PC-3 (cell line): Measurements from ENCODE around the gene RPS15. TPM values are rescaled to one million over a fixed set of nuclear protein-coding genes. Genes with fewer than 3 reads are reported as not detected.
A peak's percentile ranks its signal among the peaks of the same experiment; 100 is the strongest.

Experiments
- ATAC-seq: fragments of 200-7000 bp; cut with Tn5 transposase; 2 replicates; pipeline ENCODE4 v1.9.1; 2020; ENCODE audit warnings: mild to moderate bottlenecking, moderate library complexity
- BruUV-seq: library from RNA; stranded (reverse); fragments of 400-500 nt; replicated peaks from 2 replicates; lab custom pipeline; 2021; lab: Mats Ljungman, UMichigan
- CTCF ChIA-PET: fragments of 300-600 bp; sonication (Branson Sonifier 250); formaldehyde crosslinking; loops from one replicate; lab custom pipeline; 2022; ENCODE audit warnings: antibody characterized with exemption; lab: Charles Lee
- POLR2A ChIA-PET: fragments of 300-600 bp; sonication (Branson Sonifier 250); formaldehyde crosslinking; loops from one replicate; lab custom pipeline; 2022; ENCODE audit warnings: antibody characterized with exemption; ENCODE audit not compliant: unreplicated experiment; lab: Charles Lee
- DNase-seq: peaks from one replicate; pipeline ENCODE4 v3.0.0-alpha.2; 2015
- H2AFZ ChIP-seq: fragments of 300-600 bp; sonication (generic); 2 replicates; pipeline ENCODE4 v1.6.0; 2016; ENCODE audit warnings: antibody characterized with exemption, low read length
- H3F3A ChIP-seq: fragments of 300-600 bp; sonication (generic); one replicate; pipeline ENCODE4 v1.6.0; 2017; ENCODE audit warnings: antibody characterized with exemption, low read length, control low read depth, mild to moderate bottlenecking; ENCODE audit not compliant: unreplicated experiment
- H3K27ac ChIP-seq: fragments of 300-600 bp; sonication (generic); 2 replicates; pipeline ENCODE4 v1.5.1; 2016; ENCODE audit warnings: mild to moderate bottlenecking, low read length
- H3K27me3 ChIP-seq: fragments of 300-600 bp; sonication (generic); 2 replicates; pipeline ENCODE4 v1.6.1; 2016; ENCODE audit warnings: low read length, mixed read lengths
- H3K36me3 ChIP-seq: fragments of 300-600 bp; sonication (generic); 2 replicates; pipeline ENCODE4 v1.6.1; 2016; ENCODE audit warnings: low read depth, mixed run types, low read length, mixed read lengths
- H3K4me1 ChIP-seq: fragments of 300-600 bp; sonication (generic); 2 replicates; pipeline ENCODE4 v1.5.1; 2016; ENCODE audit warnings: low read length; ENCODE audit not compliant: insufficient read depth
- H3K4me2 ChIP-seq: fragments of 300-600 bp; sonication (generic); 2 replicates; pipeline ENCODE4 v1.6.0; 2016; ENCODE audit warnings: low read length
- H3K4me3 ChIP-seq: fragments of 300-600 bp; sonication (generic); 2 replicates; pipeline ENCODE4 v1.5.1; 2016; ENCODE audit warnings: mild to moderate bottlenecking, low read length, mixed read lengths
- H3K79me2 ChIP-seq: fragments of 300-600 bp; sonication (generic); 2 replicates; pipeline ENCODE4 v1.6.1; 2017; ENCODE audit warnings: low read length, mixed read lengths
- H3K9ac ChIP-seq: fragments of 300-600 bp; sonication (generic); 2 replicates; pipeline ENCODE4 v1.6.0; 2016; ENCODE audit warnings: mild to moderate bottlenecking, low read length
- H3K9me2 ChIP-seq: fragments of 300-600 bp; sonication (generic); replicated peaks from 2 replicates; pipeline ENCODE4 v1.6.1; 2016; ENCODE audit warnings: mixed run types, low read length, mixed read lengths
- H3K9me3 ChIP-seq: fragments of 300-600 bp; sonication (generic); 2 replicates; pipeline ENCODE4 v1.6.1; 2016; ENCODE audit warnings: low read length, mixed read lengths
- H4K20me1 ChIP-seq: fragments of 300-600 bp; sonication (generic); 2 replicates; pipeline ENCODE4 v1.6.1; 2016; ENCODE audit warnings: low read length, mixed read lengths
- CTCF ChIP-seq: fragments of 300-600 bp; sonication (generic); conservative IDR thresholded peaks from 2 replicates; pipeline ENCODE4 v1.5.1; 2017; ENCODE audit warnings: antibody characterized with exemption, low read depth, mild to moderate bottlenecking, low read length
- EZH2 ChIP-seq: fragments of 300-600 bp; sonication (generic); IDR thresholded peaks from one replicate; pipeline ENCODE4 v1.6.1; 2017; ENCODE audit warnings: antibody characterized with exemption, mild to moderate bottlenecking, low read length; ENCODE audit not compliant: unreplicated experiment
- EZH2phosphoT487 ChIP-seq: fragments of 300-600 bp; sonication (generic); IDR thresholded peaks from 2 replicates; pipeline ENCODE4 v1.6.1; 2018; ENCODE audit warnings: mild to moderate bottlenecking, antibody characterized with exemption, low read length, borderline replicate concordance
- intact Hi-C: fragments of 100-400 bp; cut with micrococcal nuclease; formaldehyde crosslinking; loops from 2 replicates; pipeline ENCODE4 v1.9.0; 2023
- total RNA-seq: library from RNA; depleted of rRNA; stranded (reverse); fragments of >200 nt; gene quantifications from 2 replicates; pipeline ENCODE4 v1.2.3, GENCODE V29; 2014

RPS15 gene
- total RNA-seq, 1 experiment from 2014 or later, result 1,797 TPM

- ChIA-PET POLR2A (interaction anchor here (0.6 kb wide), 1 partner anchor 31 kb away, joined by 3 read pairs; no protein-coding TSS in a partner anchor), CTCF (no interaction called here)
- H3K9me2 ChIP-seq, result no peaks in the 10 kb centered on the region
- no peaks in the 10 kb centered on the region for H3K9me3 ChIP-seq
- TF ChIP-seq CTCF (no peak), EZH2 (no peak), EZH2phosphoT487 (no peak)
- peaks cover 58% of the 10 kb centered on the region for H4K20me1 ChIP-seq
- H3K27me3 ChIP-seq, result no peaks in the 10 kb centered on the region
- H2AFZ ChIP-seq, result no peak overlapping the region
- ATAC-seq (no peak), DNase-seq (no peak)
- H3K27ac ChIP-seq, result no peak overlapping the region
- peaks cover 99% of the 10 kb centered on the region for H3K79me2 ChIP-seq
- no peak overlapping the region for H3K4me2 ChIP-seq
- intact Hi-C loops, result no loop called here
- BruUV-seq, result no TSS peak
- peaks cover 41% of the 10 kb centered on the region for H3K4me1 ChIP-seq
- H3K36me3 ChIP-seq, result peaks cover 14% of the 10 kb centered on the region; the same call in 1 of the 2 replicates
- H3K9ac ChIP-seq, result no peak overlapping the region
- no peak overlapping the region for H3K4me3 ChIP-seq
- H3F3A ChIP-seq, result peaks cover 7% of the 10 kb centered on the region
Measured at GRCh38 chr19:1412995-1413800, 25.0 kb upstream of the RPS15 start.

- Histone ChIP-seq H3K4me2 (peak overlapping the region; percentile 79), H3K9ac (peak overlapping the region; percentile 70), H3K27ac (peak overlapping the region; percentile 96), H3K9me3 (no peaks in the 10 kb centered on the region), H2AFZ (no peak overlapping the region), H3F3A (peaks cover 7% of the 10 kb centered on the region), H3K36me3 (peaks cover 29% of the 10 kb centered on the region; the same call in 1 of the 2 replicates), H3K79me2 (peaks cover 87% of the 10 kb centered on the region), H3K9me2 (no peaks in the 10 kb centered on the region), H4K20me1 (peaks cover 37% of the 10 kb centered on the region; the same call in 1 of the 2 replicates), H3K4me1 (peaks cover 21% of the 10 kb centered on the region), H3K27me3 (no peaks in the 10 kb centered on the region), H3K4me3 (peak overlapping the region; percentile 52; the same call in 1 of the 2 replicates)
- ChIA-PET CTCF (no interaction called here), POLR2A (no interaction called here)
- DNase-seq (no peak), ATAC-seq (no peak)
- BruUV-seq, result no TSS peak
- intact Hi-C loops, result no loop called here
- TF ChIP-seq EZH2 (no peak), CTCF (no peak), EZH2phosphoT487 (no peak)
Measured at GRCh38 chr19:1416014-1416841, 22.0 kb upstream of the RPS15 start.
